WTC11 (cell line): ENCODE results near the gene POLR3H. TPM values are rescaled to one million over a fixed set of nuclear protein-coding genes. Genes with fewer than 3 reads are reported as not detected.

ENCODE experiments used
- ATAC-seq: fragments of 200-7000 bp; cut with Tn5 transposase; 2 replicates; pipeline ENCODE4 v1.10.0; 2021; ENCODE audit warnings: mild to moderate bottlenecking, moderate library complexity
- CTCF ChIA-PET: fragments of 300-600 bp; sonication (Branson Sonifier 250); formaldehyde crosslinking; loops from one replicate; lab custom pipeline; 2021; ENCODE audit warnings: antibody characterized with exemption; lab: Charles Lee
- POLR2A ChIA-PET: fragments of 350-600 bp; sonication (Branson Sonifier 250); formaldehyde crosslinking; loops from one replicate; lab custom pipeline; 2021; ENCODE audit warnings: antibody characterized with exemption; lab: Charles Lee
- DNase-seq: peaks from one replicate; pipeline ENCODE4 v3.0.0; 2021; ENCODE audit warnings: low spot score
- H3K27ac Mint-ChIP-seq: 2 replicates; pipeline ENCODE4 v1.8.0; 2021; ENCODE audit warnings: mixed read lengths
- H3K27me3 Mint-ChIP-seq: 2 replicates; pipeline ENCODE4 v1.8.0; 2021; ENCODE audit warnings: low read depth, mild to moderate bottlenecking, moderate library complexity, mixed read lengths
- H3K36me3 Mint-ChIP-seq: 2 replicates; pipeline ENCODE4 v1.8.0; 2021; ENCODE audit warnings: mixed read lengths
- H3K4me1 Mint-ChIP-seq: 2 replicates; pipeline ENCODE4 v1.8.0; 2022; ENCODE audit warnings: mixed read lengths
- H3K4me3 Mint-ChIP-seq: 2 replicates; pipeline ENCODE4 v1.8.0; 2021; ENCODE audit warnings: mild to moderate bottlenecking, moderate library complexity, mixed read lengths
- H3K9me3 Mint-ChIP-seq: 2 replicates; pipeline ENCODE4 v1.8.0; 2021; ENCODE audit warnings: mixed read lengths
- ELF4 ChIP-seq: sonication (generic); formaldehyde crosslinking; IDR thresholded peaks from 2 replicates; pipeline ENCODE4 v1.8.1; 2022; ENCODE audit warnings: low read depth, mild to moderate bottlenecking, moderate library complexity, missing genetic modification reagents
- FOXK1 ChIP-seq: sonication (generic); formaldehyde crosslinking; IDR thresholded peaks from 2 replicates; pipeline ENCODE4 v1.8.0; 2022; ENCODE audit warnings: mild to moderate bottlenecking, moderate library complexity, missing genetic modification reagents
- FOXP1 ChIP-seq: sonication (generic); formaldehyde crosslinking; IDR thresholded peaks from 2 replicates; pipeline ENCODE4 v1.8.0; 2022; ENCODE audit warnings: missing genetic modification reagents, mild to moderate bottlenecking, moderate library complexity, borderline replicate concordance
- GRHL2 ChIP-seq: fragments of 250-450 bp; sonication (Bioruptor Pico); IDR thresholded peaks from 2 replicates; pipeline ENCODE4 v1.8.0; 2022; ENCODE audit warnings: mild to moderate bottlenecking, moderate library complexity; ENCODE audit not compliant: insufficient replicate concordance, severe bottlenecking
- MXD4 ChIP-seq: fragments of 250-450 bp; sonication (Bioruptor Pico); IDR thresholded peaks from 2 replicates; pipeline ENCODE4 v1.8.0; 2021; ENCODE audit warnings: mild to moderate bottlenecking, moderate library complexity, borderline replicate concordance
- MYBL2 ChIP-seq: sonication (generic); formaldehyde crosslinking; IDR thresholded peaks from 2 replicates; pipeline ENCODE4 v1.8.1; 2023; ENCODE audit warnings: mild to moderate bottlenecking, moderate library complexity, missing genetic modification reagents
- NFATC4 ChIP-seq: fragments of 250-450 bp; sonication (Bioruptor Pico); IDR thresholded peaks from 2 replicates; pipeline ENCODE4 v1.9.0; 2021; ENCODE audit warnings: mild to moderate bottlenecking
- NFE2L1 ChIP-seq: sonication (generic); formaldehyde crosslinking; IDR thresholded peaks from 2 replicates; pipeline ENCODE4 v1.8.1; 2023; ENCODE audit warnings: missing genetic modification reagents
- NR1H2 ChIP-seq: sonication (generic); formaldehyde crosslinking; IDR thresholded peaks from 2 replicates; pipeline ENCODE4 v1.9.0; 2021; ENCODE audit warnings: mild to moderate bottlenecking, moderate library complexity, missing genetic modification reagents
- NR3C1 ChIP-seq: sonication (generic); formaldehyde crosslinking; conservative IDR thresholded peaks from 2 replicates; pipeline ENCODE4 v1.8.1; 2023; ENCODE audit warnings: low read depth, mild to moderate bottlenecking, missing genetic modification reagents
- SOX15 ChIP-seq: fragments of 250-450 bp; sonication (Bioruptor Pico); IDR thresholded peaks from 2 replicates; pipeline ENCODE4 v1.9.0; 2021; ENCODE audit warnings: mild to moderate bottlenecking
- TEAD4 ChIP-seq: sonication (generic); formaldehyde crosslinking; IDR thresholded peaks from 2 replicates; pipeline ENCODE4 v1.8.0; 2022; ENCODE audit warnings: mild to moderate bottlenecking, missing genetic modification reagents
- ZNF121 ChIP-seq: sonication (generic); formaldehyde crosslinking; IDR thresholded peaks from 2 replicates; pipeline ENCODE4 v1.8.0; 2023; ENCODE audit warnings: missing genetic modification reagents
- ZNF219 ChIP-seq: sonication (generic); formaldehyde crosslinking; IDR thresholded peaks from 2 replicates; pipeline ENCODE4 v1.8.0; 2023; ENCODE audit warnings: missing genetic modification reagents, mild to moderate bottlenecking, borderline replicate concordance
- ZNF263 ChIP-seq: sonication (generic); formaldehyde crosslinking; IDR thresholded peaks from 2 replicates; pipeline ENCODE4 v1.8.1; 2022; ENCODE audit warnings: low read depth, mild to moderate bottlenecking, moderate library complexity, missing genetic modification reagents
- ZNF317 ChIP-seq: sonication (generic); formaldehyde crosslinking; IDR thresholded peaks from 2 replicates; pipeline ENCODE4 v1.8.1; 2023; ENCODE audit warnings: low read depth, mild to moderate bottlenecking, moderate library complexity, missing genetic modification reagents, borderline replicate concordance
- ZNF396 ChIP-seq: fragments of 250-450 bp; sonication (Bioruptor Pico); IDR thresholded peaks from 2 replicates; pipeline ENCODE4 v1.8.0; 2021; ENCODE audit warnings: mild to moderate bottlenecking, moderate library complexity, borderline replicate concordance
- ZNF416 ChIP-seq: fragments of 250-450 bp; sonication (Bioruptor Pico); IDR thresholded peaks from 2 replicates; pipeline ENCODE4 v1.9.0; 2021; ENCODE audit warnings: mild to moderate bottlenecking, inconsistent platforms
- ZNF671 ChIP-seq: fragments of 250-450 bp; sonication (Bioruptor Pico); IDR thresholded peaks from 2 replicates; pipeline ENCODE4 v1.8.0; 2021; ENCODE audit warnings: mild to moderate bottlenecking
- total RNA-seq: library from RNA; stranded (reverse); gene quantifications from 3 replicates; pipeline ENCODE4 v1.2.3, GENCODE V29; 2021
- TF ChIP-seq, protein P1 (sequence below): sonication (generic); formaldehyde crosslinking; conservative IDR thresholded peaks from 2 replicates; pipeline ENCODE4 v1.8.1; 2022; ENCODE audit warnings: mild to moderate bottlenecking, missing genetic modification reagents
- TF ChIP-seq, protein P2 (sequence below): fragments of 200-600 bp; IDR thresholded peaks from 2 replicates; pipeline ENCODE4 v1.8.0; 2022; ENCODE audit warnings: antibody characterized with exemption
- TF ChIP-seq, protein P3 (sequence below): sonication (generic); formaldehyde crosslinking; IDR thresholded peaks from 2 replicates; pipeline ENCODE4 v1.8.1; 2022; ENCODE audit warnings: low read depth, missing genetic modification reagents, borderline replicate concordance
- TF ChIP-seq, protein P4 (sequence below): sonication (generic); formaldehyde crosslinking; IDR thresholded peaks from 2 replicates; pipeline ENCODE4 v1.8.1; 2023; ENCODE audit warnings: mild to moderate bottlenecking, missing genetic modification reagents
- TF ChIP-seq, protein P5 (sequence below): fragments of 250-450 bp; sonication (Bioruptor Pico); conservative IDR thresholded peaks from 2 replicates; pipeline ENCODE4 v1.9.0; 2021; ENCODE audit warnings: mild to moderate bottlenecking

The POLR3H gene
- total RNA-seq, 1 experiment from 2014 or later, result 28.8 TPM

DNA sequence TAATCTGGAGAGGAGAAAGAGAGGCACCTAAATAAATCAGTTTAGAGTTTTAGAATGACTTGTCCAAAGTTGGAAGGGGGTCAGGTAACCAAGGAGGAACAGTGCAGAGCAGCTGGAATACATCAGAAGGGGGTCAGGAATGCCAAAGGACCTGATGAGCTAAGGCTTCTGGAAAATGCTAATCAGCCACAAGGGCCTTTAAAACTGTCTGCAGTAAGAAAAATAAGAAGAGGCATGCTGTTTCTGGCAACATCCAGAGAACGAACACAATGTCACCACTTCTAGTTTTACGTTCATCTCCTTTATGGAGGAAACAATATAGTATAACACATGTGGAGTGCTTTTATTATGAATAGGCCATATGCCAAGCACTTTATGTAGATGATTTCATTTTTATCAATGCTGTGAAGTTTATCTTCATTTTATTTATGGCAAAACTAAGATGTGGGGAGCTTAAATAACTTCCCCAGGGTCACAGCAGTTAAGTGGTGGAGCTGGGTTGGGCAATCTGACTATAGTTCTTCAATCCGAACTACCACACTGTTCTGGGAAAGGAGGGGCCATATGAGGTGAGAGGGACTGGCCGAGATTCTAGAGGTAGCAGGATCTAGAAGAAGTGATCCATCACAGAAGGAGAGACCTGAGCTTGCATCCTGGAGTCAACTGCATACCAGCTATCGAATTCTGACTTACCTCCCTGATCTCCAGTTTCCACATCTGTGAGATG lies 52.7 kb downstream of the POLR3H start:
- DNase-seq (no peak), ATAC-seq (no peak)
- Mint-ChIP-seq H3K27me3 (no peaks in the 10 kb centered on the region), H3K36me3 (no peaks in the 10 kb centered on the region), H3K27ac (peak overlapping the region; percentile 78), H3K4me1 (peaks cover 50% of the 10 kb centered on the region), H3K4me3 (no peak overlapping the region), H3K9me3 (no peaks in the 10 kb centered on the region)
- CTCF ChIA-PET, result interaction anchor here (1.0 to 2.9 kb wide), 4 partner anchors 10 to 88 kb away, joined by 4 to 9 read pairs (median 8); no protein-coding TSS in a partner anchor
- POLR2A ChIA-PET, result interaction anchor here (1.0 kb wide), 1 partner anchor 23 kb away, joined by 3 read pairs; the partner anchor contains the start of gene PHF5A
- TF ChIP-seq MXD4, result no peak
- no peak for TF ChIP-seq ZNF121 (CRISPR knock-in tag)
- no peak for TF ChIP-seq SOX15 (CRISPR knock-in tag)
- TF ChIP-seq, protein P1, sequence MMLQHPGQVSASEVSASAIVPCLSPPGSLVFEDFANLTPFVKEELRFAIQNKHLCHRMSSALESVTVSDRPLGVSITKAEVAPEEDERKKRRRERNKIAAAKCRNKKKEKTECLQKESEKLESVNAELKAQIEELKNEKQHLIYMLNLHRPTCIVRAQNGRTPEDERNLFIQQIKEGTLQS, result no peak
- TF ChIP-seq ZNF317, result no peak
- no peak for TF ChIP-seq ELF4 (CRISPR knock-in tag)
- no peak for TF ChIP-seq NR3C1 (CRISPR knock-in tag)
- no peak for TF ChIP-seq ZNF416
- TF ChIP-seq, protein P2, sequence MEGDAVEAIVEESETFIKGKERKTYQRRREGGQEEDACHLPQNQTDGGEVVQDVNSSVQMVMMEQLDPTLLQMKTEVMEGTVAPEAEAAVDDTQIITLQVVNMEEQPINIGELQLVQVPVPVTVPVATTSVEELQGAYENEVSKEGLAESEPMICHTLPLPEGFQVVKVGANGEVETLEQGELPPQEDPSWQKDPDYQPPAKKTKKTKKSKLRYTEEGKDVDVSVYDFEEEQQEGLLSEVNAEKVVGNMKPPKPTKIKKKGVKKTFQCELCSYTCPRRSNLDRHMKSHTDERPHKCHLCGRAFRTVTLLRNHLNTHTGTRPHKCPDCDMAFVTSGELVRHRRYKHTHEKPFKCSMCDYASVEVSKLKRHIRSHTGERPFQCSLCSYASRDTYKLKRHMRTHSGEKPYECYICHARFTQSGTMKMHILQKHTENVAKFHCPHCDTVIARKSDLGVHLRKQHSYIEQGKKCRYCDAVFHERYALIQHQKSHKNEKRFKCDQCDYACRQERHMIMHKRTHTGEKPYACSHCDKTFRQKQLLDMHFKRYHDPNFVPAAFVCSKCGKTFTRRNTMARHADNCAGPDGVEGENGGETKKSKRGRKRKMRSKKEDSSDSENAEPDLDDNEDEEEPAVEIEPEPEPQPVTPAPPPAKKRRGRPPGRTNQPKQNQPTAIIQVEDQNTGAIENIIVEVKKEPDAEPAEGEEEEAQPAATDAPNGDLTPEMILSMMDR, result no peak
- no peak for TF ChIP-seq FOXP1
- TF ChIP-seq, protein P3, sequence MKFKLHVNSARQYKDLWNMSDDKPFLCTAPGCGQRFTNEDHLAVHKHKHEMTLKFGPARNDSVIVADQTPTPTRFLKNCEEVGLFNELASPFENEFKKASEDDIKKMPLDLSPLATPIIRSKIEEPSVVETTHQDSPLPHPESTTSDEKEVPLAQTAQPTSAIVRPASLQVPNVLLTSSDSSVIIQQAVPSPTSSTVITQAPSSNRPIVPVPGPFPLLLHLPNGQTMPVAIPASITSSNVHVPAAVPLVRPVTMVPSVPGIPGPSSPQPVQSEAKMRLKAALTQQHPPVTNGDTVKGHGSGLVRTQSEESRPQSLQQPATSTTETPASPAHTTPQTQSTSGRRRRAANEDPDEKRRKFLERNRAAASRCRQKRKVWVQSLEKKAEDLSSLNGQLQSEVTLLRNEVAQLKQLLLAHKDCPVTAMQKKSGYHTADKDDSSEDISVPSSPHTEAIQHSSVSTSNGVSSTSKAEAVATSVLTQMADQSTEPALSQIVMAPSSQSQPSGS, result no peak
- no peak for TF ChIP-seq ZNF396 (CRISPR knock-in tag)

DNA sequence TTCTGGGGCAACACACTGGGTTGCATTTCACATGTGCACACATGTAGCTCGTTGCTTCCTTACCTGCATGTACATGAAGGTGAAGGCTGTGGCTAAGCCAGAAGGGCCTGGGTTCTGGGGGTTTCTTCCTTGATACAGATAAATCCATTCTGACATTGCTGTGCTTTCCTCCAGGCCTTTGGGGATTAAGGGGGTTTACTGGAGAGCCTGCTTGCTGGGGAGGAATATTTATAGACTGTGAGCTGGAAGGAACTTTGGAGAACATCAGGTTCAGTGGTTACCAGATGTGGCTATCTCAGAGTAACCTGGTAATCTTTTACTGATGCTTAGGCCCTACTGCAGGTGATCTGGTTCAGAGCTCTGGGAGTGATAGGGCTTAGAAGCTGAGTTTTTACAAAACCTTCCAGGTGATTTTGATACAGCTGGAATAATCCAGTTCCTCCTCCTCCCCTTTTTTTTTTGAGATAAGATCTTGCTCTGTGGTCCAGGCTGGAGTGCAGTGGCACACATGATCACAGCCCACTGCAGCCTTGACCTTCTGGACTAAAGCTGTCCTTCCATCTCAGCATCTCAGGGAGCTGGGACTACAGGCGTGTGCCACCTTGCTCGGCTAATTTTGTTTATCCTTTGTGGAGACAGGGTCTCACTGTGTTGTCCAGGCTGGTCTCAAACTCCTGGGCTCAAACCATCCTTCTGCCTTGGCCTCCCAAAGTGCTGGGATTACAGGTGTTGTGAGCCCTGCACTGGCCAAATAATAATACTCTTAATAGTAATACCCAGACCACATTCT lies 55.5 kb downstream of the POLR3H start:
- ATAC-seq (no peak), DNase-seq (no peak)
- Mint-ChIP-seq H3K9me3 (no peaks in the 10 kb centered on the region), H3K4me3 (no peak overlapping the region), H3K27me3 (no peaks in the 10 kb centered on the region), H3K27ac (peak overlapping the region; percentile 44), H3K36me3 (no peaks in the 10 kb centered on the region), H3K4me1 (peaks cover 50% of the 10 kb centered on the region)
- POLR2A ChIA-PET, result interaction anchor here (1.0 to 1.1 kb wide), 2 partner anchors 20 to 43 kb away, joined by 3 read pairs; partner anchors contain the start of gene PHF5A
- TF ChIP-seq SOX15 (CRISPR knock-in tag), result no peak
- TF ChIP-seq FOXK1, result no peak
- peak; percentile 96 for TF ChIP-seq ZNF121 (CRISPR knock-in tag)
- CTCF ChIA-PET, result interaction anchor here (1.0 to 2.6 kb wide), 6 partner anchors 9 to 88 kb away, joined by 3 to 9 read pairs (median 5); no protein-coding TSS in a partner anchor

DNA sequence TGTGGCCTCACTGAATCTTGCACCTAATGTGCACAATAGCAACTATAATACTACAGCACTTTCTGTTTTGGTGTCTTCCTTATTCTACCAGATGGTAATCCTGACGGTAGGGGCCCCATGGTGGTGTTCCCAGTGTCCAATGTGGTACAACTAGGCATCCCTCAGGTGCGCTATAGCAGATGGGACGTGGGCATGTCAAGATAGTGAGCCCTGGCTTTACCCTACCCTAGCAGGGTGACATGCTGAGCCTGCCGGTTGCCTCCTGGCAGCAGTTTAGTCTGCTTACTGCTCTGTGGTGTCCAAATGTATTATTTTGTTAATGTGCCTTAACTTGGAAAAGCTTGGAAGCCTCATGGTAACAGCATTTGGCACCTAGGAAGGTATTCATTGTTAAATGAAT lies 56.2 kb downstream of the POLR3H start:
- Mint-ChIP-seq H3K27me3 (no peaks in the 10 kb centered on the region), H3K27ac (peak overlapping the region; percentile 44), H3K4me3 (no peak overlapping the region), H3K36me3 (no peaks in the 10 kb centered on the region), H3K4me1 (peaks cover 50% of the 10 kb centered on the region), H3K9me3 (no peaks in the 10 kb centered on the region)
- CTCF ChIA-PET, result interaction anchor here (1.0 to 2.6 kb wide), 6 partner anchors 8 to 88 kb away, joined by 3 to 9 read pairs (median 5); no protein-coding TSS in a partner anchor
- DNase-seq (no peak), ATAC-seq (no peak)
- POLR2A ChIA-PET, result no interaction called here
- TF ChIP-seq, protein P4, sequence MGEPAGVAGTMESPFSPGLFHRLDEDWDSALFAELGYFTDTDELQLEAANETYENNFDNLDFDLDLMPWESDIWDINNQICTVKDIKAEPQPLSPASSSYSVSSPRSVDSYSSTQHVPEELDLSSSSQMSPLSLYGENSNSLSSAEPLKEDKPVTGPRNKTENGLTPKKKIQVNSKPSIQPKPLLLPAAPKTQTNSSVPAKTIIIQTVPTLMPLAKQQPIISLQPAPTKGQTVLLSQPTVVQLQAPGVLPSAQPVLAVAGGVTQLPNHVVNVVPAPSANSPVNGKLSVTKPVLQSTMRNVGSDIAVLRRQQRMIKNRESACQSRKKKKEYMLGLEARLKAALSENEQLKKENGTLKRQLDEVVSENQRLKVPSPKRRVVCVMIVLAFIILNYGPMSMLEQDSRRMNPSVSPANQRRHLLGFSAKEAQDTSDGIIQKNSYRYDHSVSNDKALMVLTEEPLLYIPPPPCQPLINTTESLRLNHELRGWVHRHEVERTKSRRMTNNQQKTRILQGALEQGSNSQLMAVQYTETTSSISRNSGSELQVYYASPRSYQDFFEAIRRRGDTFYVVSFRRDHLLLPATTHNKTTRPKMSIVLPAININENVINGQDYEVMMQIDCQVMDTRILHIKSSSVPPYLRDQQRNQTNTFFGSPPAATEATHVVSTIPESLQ (CRISPR knock-in tag), result no peak
- TF ChIP-seq GRHL2 (no peak), TEAD4 (no peak), MYBL2 (CRISPR knock-in tag) (no peak), ZNF219 (no peak), NFATC4 (no peak), ZNF671 (CRISPR knock-in tag) (no peak), NR1H2 (CRISPR knock-in tag) (no peak), ZNF263 (no peak), NFE2L1 (CRISPR knock-in tag) (no peak)
- TF ChIP-seq, protein P5, sequence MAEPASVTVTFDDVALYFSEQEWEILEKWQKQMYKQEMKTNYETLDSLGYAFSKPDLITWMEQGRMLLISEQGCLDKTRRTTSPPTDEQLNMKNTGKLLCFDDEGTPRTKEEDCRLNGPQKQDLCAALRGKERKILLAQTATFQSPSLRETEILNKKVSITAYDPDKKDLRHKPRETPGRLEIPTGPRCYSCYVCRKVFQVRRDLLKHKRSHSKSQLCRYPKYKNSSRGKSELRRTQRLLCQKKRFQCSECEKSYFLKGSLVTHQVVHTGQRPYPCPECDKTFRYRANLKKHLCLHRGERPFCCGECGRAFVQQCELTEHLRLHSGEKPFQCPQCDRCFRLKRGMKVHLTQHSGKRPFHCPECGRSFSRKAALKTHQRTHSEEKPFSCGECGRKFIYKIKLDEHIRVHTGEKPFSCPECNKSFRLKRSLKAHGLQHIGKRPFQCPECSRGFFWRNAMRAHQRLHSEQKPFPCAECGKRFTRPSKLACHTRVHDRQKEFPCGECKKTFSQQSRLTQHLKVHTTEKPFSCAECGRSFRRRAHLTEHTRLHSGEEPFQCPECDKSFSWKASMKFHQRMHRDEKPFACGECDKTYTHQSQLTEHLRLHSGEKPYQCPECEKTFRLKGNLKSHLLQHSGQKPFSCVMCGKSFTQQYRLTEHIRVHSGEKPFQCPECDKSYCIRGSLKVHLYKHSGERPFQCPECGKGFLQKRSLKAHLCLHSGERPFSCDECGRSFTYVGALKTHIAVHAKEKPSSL (CRISPR knock-in tag), result no peak
